K562 (cell line): Measurements from ENCODE around the gene C19orf12. TPM values are rescaled to one million over a fixed set of nuclear protein-coding genes. Genes with fewer than 3 reads are reported as not detected.

ENCODE experiments used
- ATAC-seq: fragments of 200-7000 bp; cut with Tn5 transposase; 3 replicates; pipeline ENCODE4 v1.9.1; 2020; ENCODE audit warnings: moderate library complexity
- BruUV-seq: library from RNA; stranded (reverse); fragments of 400-500 nt; replicated peaks from 2 replicates; lab custom pipeline; 2021; lab: Mats Ljungman, UMichigan
- CTCF ChIA-PET: fragments of 300-600 bp; formaldehyde crosslinking; extraction: SDS; loops from one replicate; lab custom pipeline; 2021; ENCODE audit warnings: low intra/inter-chr PET ratio; lab: Yijun Ruan, JAX
- POLR2A ChIA-PET: fragments of 300-600, 350-650 bp; sonication (Branson Sonifier 250); formaldehyde crosslinking; extraction: SDS; loops from one replicate; lab custom pipeline; 2021; ENCODE audit warnings: antibody characterized with exemption, inconsistent platforms; lab: Yijun Ruan, JAX
- DNase-seq, 4 experiments: peaks; one replicate each; pipeline versions ENCODE4 v3.0.0 to v3.0.0-alpha.2; 2011 to 2018; ENCODE audit warnings: low spot score in 3 of 4, mixed read lengths in 3 of 4; ENCODE audit errors: extremely low read depth in 1 of 4
- FAIRE-seq: peaks from 2 replicates; lab custom pipeline; 2011; peaks lifted over from hg19 to GRCh38; lab: Jason Lieb, UNC
- H2AFZ ChIP-seq: 2 replicates; pipeline ENCODE4 v1.6.0; 2011; ENCODE audit warnings: low read depth, low read length, control low read depth, inconsistent platforms
- H3K27ac ChIP-seq: fragments of 200-600 bp; 3 replicates; pipeline ENCODE4 v1.8.0; 2011; ENCODE audit warnings: low read depth, mild to moderate bottlenecking, control low read depth, inconsistent platforms, low read length, moderate library complexity, mixed read lengths; ENCODE audit errors: extremely low read depth
- H3K27me3 ChIP-seq, 2 experiments: fragments of 300-600 bp in 1 of 2; 2 replicates in 1 of 2; 3 replicates in 1 of 2; pipeline versions ENCODE4 v1.6.0 to v1.8.0; 2011; ENCODE audit warnings: inconsistent platforms in 2 of 2, low read length in 2 of 2, mild to moderate bottlenecking in 1 of 2, mixed read lengths in 1 of 2, moderate library complexity in 1 of 2; ENCODE audit not compliant: control insufficient read depth in 2 of 2, insufficient read depth in 2 of 2
- H3K36me3 ChIP-seq: fragments of 300-600 bp; 3 replicates; pipeline ENCODE4 v1.8.0; 2011; ENCODE audit warnings: mild to moderate bottlenecking, low read length, inconsistent platforms; ENCODE audit not compliant: control insufficient read depth, insufficient read depth
- H3K4me1 ChIP-seq, 2 experiments: fragments of 200-600 bp in 1 of 2; replicated peaks in 1 of 2; 2 replicates in 1 of 2; 3 replicates in 1 of 2; pipeline versions ENCODE4 v1.5.1 to v1.8.0; 2011; ENCODE audit warnings: inconsistent platforms in 2 of 2, low read length in 2 of 2, mild to moderate bottlenecking in 1 of 2, mixed read lengths in 1 of 2, moderate library complexity in 1 of 2; ENCODE audit not compliant: control insufficient read depth in 2 of 2, insufficient read depth in 2 of 2
- H3K4me2 ChIP-seq: 2 replicates; pipeline ENCODE4 v1.6.1; 2011; ENCODE audit warnings: low read length, control low read depth, inconsistent platforms, mixed read lengths; ENCODE audit not compliant: insufficient read depth
- H3K4me3 ChIP-seq: fragments of 200-600 bp; sonication (generic), shearing (Covaris generic); 2 replicates; pipeline ENCODE4 v1.5.1; 2016; ENCODE audit warnings: control low read depth, inconsistent platforms
- H3K79me2 ChIP-seq: fragments of 200-600 bp; 3 replicates; pipeline ENCODE4 v1.8.0; 2011; ENCODE audit warnings: low read length, inconsistent platforms; ENCODE audit not compliant: control insufficient read depth, insufficient read depth
- H3K9ac ChIP-seq, 2 experiments: 2 replicates each; pipeline versions ENCODE4 v1.6.0 to v1.6.1; 2011; ENCODE audit warnings: low read depth in 2 of 2, low read length in 2 of 2, control low read depth in 1 of 2, inconsistent platforms in 1 of 2, mild to moderate bottlenecking in 1 of 2, mixed read lengths in 1 of 2; ENCODE audit not compliant: insufficient read depth in 1 of 2
- H3K9me1 ChIP-seq: one replicate; pipeline ENCODE4 v1.6.0; 2011; ENCODE audit warnings: inconsistent platforms, mild to moderate bottlenecking, low read length, moderate library complexity; ENCODE audit not compliant: control insufficient read depth, insufficient read depth
- H3K9me3 ChIP-seq: replicated peaks from 2 replicates; pipeline ENCODE4 v1.5.1; 2011; ENCODE audit warnings: low read depth, low read length, inconsistent platforms; ENCODE audit not compliant: control insufficient read depth, insufficient read depth
- H4K20me1 ChIP-seq: replicated peaks from 2 replicates; pipeline ENCODE4 v1.6.1; 2011; ENCODE audit warnings: low read length, inconsistent platforms, mixed read lengths; ENCODE audit not compliant: control insufficient read depth, insufficient read depth
- CTCF ChIP-seq, 3 experiments: IDR thresholded peaks in 2 of 3; conservative IDR thresholded peaks in 1 of 3; 2 replicates each; pipeline ENCODE4 v1.5.1; 2011 to 2012; ENCODE audit warnings: low read length in 3 of 3, mild to moderate bottlenecking in 3 of 3, control low read depth in 2 of 3, improper control_type of control experiment in 1 of 3, inconsistent platforms in 1 of 3, low read depth in 1 of 3, mixed read lengths in 1 of 3, moderate library complexity in 1 of 3; ENCODE audit not compliant: insufficient read depth in 2 of 3
- CTCFL ChIP-seq: IDR thresholded peaks from 2 replicates; pipeline ENCODE4 v1.6.1; 2011; ENCODE audit warnings: borderline replicate concordance, low read depth, mild to moderate bottlenecking, moderate library complexity, low read length; ENCODE audit not compliant: insufficient read depth, poor library complexity, severe bottlenecking
- KAT7 ChIP-seq: sonication (generic); formaldehyde crosslinking; IDR thresholded peaks from 2 replicates; pipeline ENCODE4 v1.8.0; 2022; ENCODE audit warnings: missing genetic modification reagents, mild to moderate bottlenecking, borderline replicate concordance
- NCOA6 ChIP-seq: fragments of 450-650 bp; IDR thresholded peaks from 2 replicates; pipeline ENCODE4 v1.6.1; 2017; ENCODE audit warnings: mild to moderate bottlenecking
- NCOR1 ChIP-seq: fragments of 450-650 bp; IDR thresholded peaks from 2 replicates; pipeline ENCODE4 v1.6.1; 2016; ENCODE audit warnings: mild to moderate bottlenecking, moderate library complexity
- RBFOX2 ChIP-seq: fragments of 200-400 bp; formaldehyde crosslinking; IDR thresholded peaks from 2 replicates; pipeline ENCODE4 v1.6.1; 2017; ENCODE audit warnings: low read depth, mild to moderate bottlenecking, low read length, moderate library complexity
- WGBS: fragments of 100-300 bp; shearing (Covaris generic); methylation state at CpG from one replicate; pipeline ENCODE4 v1.1.6; 2016; ENCODE audit warnings: low coverage, mixed read lengths; ENCODE audit not compliant: insufficient coverage; ENCODE audit errors: missing lambda C conversion rate; 5-methylcytosine and 5-hydroxymethylcytosine counted together
- in situ Hi-C: fragments of 300-500 bp; cut with MboI; formaldehyde crosslinking; loops from 4 replicates; pipeline ENCODE4 v1.15.0; 2018; ENCODE audit warnings: inconsistent platforms, mixed read lengths
- intact Hi-C: fragments of 100-400 bp; cut with micrococcal nuclease; formaldehyde crosslinking; loops from 2 replicates; pipeline ENCODE4 v1.14.2; 2022
- polyA plus RNA-seq, 8 experiments: library from polyadenylated mRNA; depleted of rRNA in 4 of 8; stranded (reverse) in 5 of 8; unstranded in 3 of 8; fragments of >200 nt; fragmentation: Nextera tagmentation in 2 of 8; fragmentation: Illumina TruSeq in 1 of 8; extraction: Ambion mirVana in 2 of 8; extraction: Trizol in 1 of 8; gene quantifications; 2 replicates each; pipeline versions ENCODE4 v1.2.1 to v1.2.3, GENCODE V29; 2011 to 2014; ENCODE audit warnings: inconsistent platforms in 1 of 8, missing spikeins in 1 of 8
- total RNA-seq, 7 experiments: library from RNA; depleted of rRNA in 6 of 7; stranded (reverse); fragments of >200 nt in 6 of 7; fragmentation: Illumina TruSeq in 2 of 7; extraction: Trizol in 2 of 7; gene quantifications; 2 replicates each; pipeline versions ENCODE4 v1.2.1 to v1.2.3, GENCODE V29; 2011 to 2021; ENCODE audit warnings: low replicate concordance in 1 of 7

C19orf12 gene
- total and polyA plus RNA-seq, 9 of the 15 experiments (the other 6 are each of a cell fraction or from before 2014, with no cell fraction given) = 1.9 to 14.5 (median 10.2) TPM

GRCh38 chr19:29668746-29669609, 46.1 kb downstream of the C19orf12 start:
- H3K27ac ChIP-seq = no peak overlapping the region
- no peak overlapping the region for H3K4me3 ChIP-seq
- H3K79me2 ChIP-seq = peaks cover 72% of the 10 kb centered on the region

More at GRCh38 chr19:29668746-29669609, 46.1 kb downstream of the C19orf12 start:
- 68% methylated on average over 12 of the region's 13 CpGs for WGBS
- FAIRE-seq (no peak), ATAC-seq (no peak), DNase-seq (peak in 2 of 4 experiments; percentile 11 to 16)
- no peaks in the 10 kb centered on the region for H3K27me3 ChIP-seq
- in situ Hi-C loops (no loop called here), intact Hi-C loops (no loop called here)
- no peak overlapping the region for H2AFZ ChIP-seq
- H3K36me3 ChIP-seq = peaks cover 21% of the 10 kb centered on the region; the same call in 2 of the 3 replicates
- H3K9me1 ChIP-seq = no peaks in the 10 kb centered on the region
- no peaks in the 10 kb centered on the region for H3K9me3 ChIP-seq
- CTCF ChIA-PET = no interaction called here
- H3K4me1 ChIP-seq = peaks cover 39 to 72% of the 10 kb centered on the region in 2 experiments
- no peak overlapping the region for H3K4me2 ChIP-seq
- POLR2A ChIA-PET = interaction anchor here (0.8 to 1.4 kb wide), 4 partner anchors 12 to 38 kb away, joined by 3 to 4 read pairs (median 3); no protein-coding TSS in a partner anchor
- no TSS peak for BruUV-seq
- H4K20me1 ChIP-seq = peaks cover 4% of the 10 kb centered on the region; the same call in 1 of the 2 replicates
- H3K9ac ChIP-seq = peak overlapping the region in 1 of 2 experiments; percentile 47; a peak in 1 of 4 replicates
- peak; percentile 15 to 44 (median 28); a peak in 2 of 6 replicates for TF ChIP-seq CTCF (IDR thresholded peaks at IDR 0.05 in 2 of 3, conservative IDR thresholded peaks at IDR 0.05 in 1 of 3; ENCODE audit: insufficient read depth in 2 of 3, low read depth in 1 of 3, low read length in 3 of 3)
- TF ChIP-seq CTCFL = peak; percentile 55
- TF ChIP-seq NCOR1 = no peak
- no peak for TF ChIP-seq NCOA6
- no peak for TF ChIP-seq KAT7 (CRISPR knock-in tag)
- peak; percentile 50 for TF ChIP-seq RBFOX2
